ENCODE data around the gene INAVA.
A peak's percentile ranks its signal among the peaks of the same experiment; 100 is the strongest.
"Not testable (repeated sequence)": the region's sequence is repeated elsewhere in the genome, so short reads cannot be mapped to it uniquely, and the experiment has no call there.

The INAVA gene

DNA sequence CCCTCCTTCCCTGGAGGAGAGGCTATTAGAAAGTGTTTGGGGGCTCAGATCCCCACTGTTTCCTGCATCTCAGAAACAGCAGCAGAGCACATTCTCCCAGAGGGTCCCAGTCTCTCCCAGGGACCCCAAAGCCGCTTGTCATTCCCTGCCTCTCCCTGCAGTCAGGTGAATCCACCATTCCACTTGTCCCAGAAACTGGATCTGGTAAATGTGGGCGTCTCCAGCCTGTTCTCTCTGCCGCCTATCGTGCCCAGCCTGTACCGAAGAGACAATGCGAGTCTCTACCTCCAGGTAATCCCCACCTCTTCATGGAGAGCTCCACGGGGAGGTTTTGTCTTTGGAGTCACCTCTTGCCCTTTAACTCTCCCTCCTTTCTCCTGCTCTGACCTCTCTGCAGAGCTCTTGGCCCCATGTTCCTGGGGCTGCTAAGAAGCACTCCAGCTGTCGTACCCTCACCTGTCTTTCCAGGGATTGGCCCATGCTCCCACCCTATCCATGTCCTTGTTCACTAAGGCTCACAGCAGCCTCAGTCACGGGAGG is 26.9 kb downstream of the INAVA start:
- DNase-seq (ENCODE audit: low read depth), result no peak

- DNase-seq (ENCODE audit: low read depth), result no peak
Measured at GRCh38 chr1:200922406-200922805, 27.7 kb downstream of the INAVA start.

DNA sequence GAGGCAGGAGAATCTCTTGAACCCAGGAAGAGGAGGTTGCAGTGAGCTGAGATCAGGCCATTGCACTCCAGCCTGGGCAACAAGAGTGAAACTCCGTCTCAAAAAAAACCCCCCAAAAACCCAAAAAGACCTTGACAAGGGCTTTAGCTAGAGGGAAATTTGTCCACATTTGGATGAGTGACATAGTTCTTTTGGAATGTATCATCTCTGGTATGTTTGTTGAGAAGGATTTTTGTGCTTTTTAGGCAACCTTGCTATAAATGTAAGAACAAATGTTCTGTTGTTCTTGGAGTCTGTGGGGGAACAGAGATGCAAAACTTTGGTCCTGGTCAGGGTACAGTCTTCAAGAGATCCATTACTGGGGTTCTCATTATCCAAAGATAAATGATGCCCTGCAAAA is 28.9 kb downstream of the INAVA start:
- DNase-seq (ENCODE audit: low read depth), result peak; percentile 16

GRCh38 chr1:200925831-200926230 is 31.1 kb downstream of the INAVA start:
- peak; percentile 34 for DNase-seq (ENCODE audit: low read depth)

GRCh38 chr1:200929530-200930278 is 35.0 kb downstream of the INAVA start:
- DNase-seq (ENCODE audit: low read depth), result no peak

DNA sequence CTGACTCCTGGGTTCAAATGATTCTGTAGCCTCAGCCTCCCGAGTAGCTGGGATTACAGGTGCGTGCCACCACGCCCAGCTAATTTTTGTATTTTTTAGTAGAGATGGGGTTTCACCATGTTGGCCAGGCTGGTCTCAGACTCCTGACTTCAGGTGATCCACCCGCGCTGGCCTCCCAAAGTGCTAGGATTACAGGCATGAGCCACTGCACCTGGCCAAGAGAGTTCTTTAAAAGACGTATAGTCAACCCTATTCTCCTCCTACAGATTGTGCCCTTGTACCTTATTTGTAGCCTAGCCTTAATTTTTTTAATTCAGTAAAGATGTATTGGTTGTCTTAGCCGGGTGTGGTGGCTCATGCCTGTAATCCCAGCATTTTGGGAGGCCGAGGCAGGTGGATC is 35.6 kb downstream of the INAVA start:
- not testable (repeated sequence) for DNase-seq (ENCODE audit: low read depth)

DNA sequence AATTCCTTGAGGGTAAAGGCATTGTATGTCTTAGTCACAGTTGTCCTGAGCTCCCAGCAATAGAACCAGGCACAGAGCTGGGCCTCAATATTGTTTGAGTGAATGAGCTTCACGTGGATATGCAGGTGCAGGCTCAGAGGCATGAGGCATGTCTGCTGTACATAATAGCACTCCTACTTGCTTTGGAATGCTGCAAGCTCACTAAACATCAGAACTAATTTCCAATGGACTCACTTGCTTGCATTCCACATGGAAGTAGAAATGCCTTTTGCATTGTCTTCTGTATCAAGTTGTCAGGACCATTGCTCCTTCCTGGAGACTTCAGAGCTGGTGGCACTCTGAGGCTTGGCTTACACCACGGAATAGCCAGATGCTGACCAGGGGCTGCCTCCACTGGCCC is 37.1 kb downstream of the INAVA start:
- no peak for DNase-seq (ENCODE audit: low read depth)

DNA sequence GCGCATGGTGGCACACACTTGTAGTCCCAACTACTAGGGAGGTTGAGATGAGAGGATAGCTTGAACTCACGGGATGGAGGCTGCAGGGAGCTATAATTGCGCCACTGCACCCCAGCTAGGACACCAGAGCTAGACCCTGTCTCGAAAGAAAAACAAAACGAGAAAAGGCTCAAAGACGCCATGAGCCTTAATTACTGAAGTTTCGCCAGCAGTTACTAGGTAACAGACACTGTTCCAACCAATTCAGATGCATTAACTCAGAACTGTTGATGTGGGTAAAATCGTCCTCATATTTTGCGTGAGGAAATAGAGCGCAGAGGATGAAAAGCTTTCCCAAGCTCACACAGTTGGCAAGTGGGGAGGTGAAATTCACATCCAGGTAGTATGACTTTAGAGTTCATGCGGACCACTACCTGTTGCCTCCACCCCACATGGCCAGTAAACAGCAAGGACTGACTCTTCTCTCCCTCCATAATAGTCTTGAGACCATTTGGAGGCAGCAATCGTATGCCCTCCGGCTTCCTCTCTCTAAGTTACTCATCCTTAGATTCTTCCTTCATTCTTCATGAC is 40.1 kb downstream of the INAVA start:
- DNase-seq (ENCODE audit: low read depth), result no peak

- not testable (repeated sequence) for DNase-seq (ENCODE audit: low read depth)
Measured at GRCh38 chr1:200935286-200935962, 40.7 kb downstream of the INAVA start.

GRCh38 chr1:200938955-200939354 is 44.3 kb downstream of the INAVA start:
- no peak for DNase-seq (ENCODE audit: low read depth)

GRCh38 chr1:200945111-200945510 is 50.4 kb downstream of the INAVA start:
- no peak for DNase-seq (ENCODE audit: low read depth)

- DNase-seq (ENCODE audit: low read depth), result no peak
Measured at GRCh38 chr1:200947059-200947566, 52.4 kb downstream of the INAVA start.

GRCh38 chr1:200949626-200950025 is 54.9 kb downstream of the INAVA start:
- DNase-seq (ENCODE audit: low read depth), result no peak

DNA sequence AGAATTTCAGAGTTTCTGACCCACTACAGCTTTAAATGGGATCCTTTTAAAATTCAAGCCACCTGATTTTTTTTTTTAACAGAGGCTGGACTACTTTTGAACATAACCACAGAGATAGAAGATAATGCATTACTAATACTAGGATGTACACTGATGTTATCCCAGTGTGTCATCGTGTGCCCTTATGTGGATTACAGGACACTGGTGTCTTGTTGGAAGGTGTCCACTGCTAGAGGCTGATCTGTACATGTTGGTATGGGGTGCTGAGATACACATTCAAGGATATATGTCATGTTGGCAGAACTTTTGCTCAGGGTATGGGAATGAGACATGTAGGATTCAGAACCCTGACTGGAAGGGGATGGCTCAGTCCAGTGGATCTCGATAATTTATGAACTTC is 56.3 kb downstream of the INAVA start:
- no peak for DNase-seq (ENCODE audit: low read depth)

GRCh38 chr1:200954434-200954833 is 59.7 kb downstream of the INAVA start:
- DNase-seq (ENCODE audit: low read depth), result no peak

- no peak for DNase-seq (ENCODE audit: low read depth)
Measured at GRCh38 chr1:200958597-200958996, 63.9 kb downstream of the INAVA start.

DNA sequence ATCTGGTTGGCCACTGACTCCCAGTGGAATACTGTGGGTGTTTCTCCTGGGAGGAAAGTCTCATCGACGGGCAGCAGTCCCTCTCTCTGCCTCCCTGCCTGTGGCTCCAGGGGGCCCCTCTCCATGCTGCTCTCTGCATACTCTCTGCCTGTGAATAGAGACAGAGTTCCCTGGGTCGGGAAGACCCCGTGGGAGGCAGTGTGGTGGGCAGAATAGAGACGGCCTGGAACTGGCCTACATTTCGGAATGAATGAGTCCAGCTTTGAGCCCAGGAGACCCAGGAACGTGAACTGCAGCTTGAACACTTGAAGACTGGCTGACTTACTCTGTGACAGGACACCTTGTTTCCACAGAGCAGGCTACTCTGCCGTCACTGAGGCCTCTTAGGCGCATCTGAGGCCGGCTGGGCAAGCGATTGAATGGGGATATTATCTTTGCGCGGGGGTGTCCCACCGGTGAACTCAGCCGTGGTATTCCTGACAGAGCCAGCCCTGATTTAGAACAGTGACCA is 64.8 kb downstream of the INAVA start:
- DNase-seq (ENCODE audit: low read depth), result no peak

DNA sequence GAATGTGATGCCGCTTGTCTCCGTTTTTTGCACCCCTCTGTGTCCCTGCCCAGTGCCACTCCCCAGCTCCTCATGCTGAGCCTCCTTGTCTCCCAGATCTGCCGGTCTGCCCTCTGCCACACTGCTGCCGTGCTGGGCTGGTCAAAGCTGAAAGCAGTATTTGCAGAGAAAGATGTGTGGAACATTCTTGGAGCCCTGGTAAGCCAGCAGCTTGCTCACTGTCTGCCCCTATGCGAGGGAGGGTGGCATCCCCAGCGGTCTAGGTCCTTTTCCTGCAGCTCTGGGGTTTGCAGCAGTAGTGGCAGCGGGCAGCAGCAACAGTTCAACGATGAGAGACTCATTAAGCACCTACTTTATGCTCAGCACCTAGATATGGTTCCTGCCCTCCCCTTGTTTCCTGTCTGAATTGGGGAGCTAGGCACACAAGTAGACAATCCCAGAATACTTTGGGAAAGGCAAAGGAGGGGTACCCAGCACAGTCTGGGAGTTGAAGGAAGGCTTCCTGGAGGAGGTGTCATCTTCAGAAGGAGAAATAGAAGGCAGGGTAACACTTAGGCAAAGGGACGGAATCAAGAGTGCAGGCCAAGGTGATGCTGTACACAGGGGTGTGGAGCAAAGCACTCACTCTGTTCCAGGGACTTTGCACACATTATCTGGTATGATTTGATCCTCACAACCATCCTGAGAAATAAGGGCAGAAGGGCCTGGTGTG is 65.7 kb downstream of the INAVA start:
- DNase-seq (ENCODE audit: low read depth), result no peak

- DNase-seq (ENCODE audit: low read depth), result no peak
Measured at GRCh38 chr1:200960948-200961340, 66.2 kb downstream of the INAVA start.

GRCh38 chr1:200962151-200962550 is 67.5 kb downstream of the INAVA start:
- not testable (repeated sequence) for DNase-seq (ENCODE audit: low read depth)

GRCh38 chr1:200962631-200963030 is 67.9 kb downstream of the INAVA start:
- no peak for DNase-seq (ENCODE audit: low read depth)

DNA sequence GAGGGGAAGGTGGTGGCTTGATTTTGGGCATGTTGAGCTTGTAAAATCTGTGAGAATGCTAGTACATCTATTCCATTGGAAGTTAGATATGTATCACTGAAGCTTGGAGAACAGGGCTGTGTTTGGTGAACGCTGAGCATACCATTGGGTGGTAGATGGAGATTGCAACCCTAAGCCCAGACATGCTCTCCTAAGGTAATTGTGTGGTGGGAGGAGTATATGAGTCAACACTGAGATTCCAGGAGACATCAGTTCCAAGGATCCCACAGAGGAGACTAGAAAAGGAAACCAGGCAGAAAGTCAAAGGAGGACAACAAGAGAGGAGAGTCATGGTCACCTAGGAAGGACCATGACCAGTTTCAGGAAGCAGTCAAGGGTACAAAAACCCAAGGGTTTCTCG is 68.4 kb downstream of the INAVA start:
- DNase-seq (ENCODE audit: low read depth), result no peak

Data from iris pigment epithelial cell (primary cell).